Skin of body (tissue), 2 donors: ENCODE measurements around the gene ZNF860. TPM values are rescaled to one million over a fixed set of nuclear protein-coding genes. Genes with fewer than 3 reads are reported as not detected.

ENCODE experiments used
- small RNA-seq: library from RNA; depleted of rRNA; stranded (forward); fragments of <200 nt; gene quantifications from one replicate; pipeline ENCODE3, GENCODE V24; 2014; ENCODE audit warnings: low replicate concordance
- total RNA-seq: library from RNA; depleted of rRNA; stranded (reverse); fragments of >200 nt; gene quantifications from one replicate; pipeline ENCODE4 v1.2.3, GENCODE V29; 2014

Gene ZNF860
- total RNA-seq, 1 donor from 2014 or later, result 0.89 TPM

Small RNAs within 50 kb of the gene (small RNA-seq; reads per million reads assigned to genes)
- gene RF00402, result not detected

Other genes with a start within 250 kb of the ZNF860 start
- gene OSBPL10, start 488 bp upstream of the ZNF860 start, total RNA-seq, result 10.9 TPM
- gene GPD1L, start 124.9 kb downstream of the ZNF860 start, total RNA-seq, result 25.4 TPM